ENCODE results near the gene FOXS1.
A peak's percentile ranks its signal among the peaks of the same experiment; 100 is the strongest.
"Not testable (repeated sequence)": the region's sequence is repeated elsewhere in the genome, so short reads cannot be mapped to it uniquely, and the experiment has no call there.

Gene FOXS1

DNA sequence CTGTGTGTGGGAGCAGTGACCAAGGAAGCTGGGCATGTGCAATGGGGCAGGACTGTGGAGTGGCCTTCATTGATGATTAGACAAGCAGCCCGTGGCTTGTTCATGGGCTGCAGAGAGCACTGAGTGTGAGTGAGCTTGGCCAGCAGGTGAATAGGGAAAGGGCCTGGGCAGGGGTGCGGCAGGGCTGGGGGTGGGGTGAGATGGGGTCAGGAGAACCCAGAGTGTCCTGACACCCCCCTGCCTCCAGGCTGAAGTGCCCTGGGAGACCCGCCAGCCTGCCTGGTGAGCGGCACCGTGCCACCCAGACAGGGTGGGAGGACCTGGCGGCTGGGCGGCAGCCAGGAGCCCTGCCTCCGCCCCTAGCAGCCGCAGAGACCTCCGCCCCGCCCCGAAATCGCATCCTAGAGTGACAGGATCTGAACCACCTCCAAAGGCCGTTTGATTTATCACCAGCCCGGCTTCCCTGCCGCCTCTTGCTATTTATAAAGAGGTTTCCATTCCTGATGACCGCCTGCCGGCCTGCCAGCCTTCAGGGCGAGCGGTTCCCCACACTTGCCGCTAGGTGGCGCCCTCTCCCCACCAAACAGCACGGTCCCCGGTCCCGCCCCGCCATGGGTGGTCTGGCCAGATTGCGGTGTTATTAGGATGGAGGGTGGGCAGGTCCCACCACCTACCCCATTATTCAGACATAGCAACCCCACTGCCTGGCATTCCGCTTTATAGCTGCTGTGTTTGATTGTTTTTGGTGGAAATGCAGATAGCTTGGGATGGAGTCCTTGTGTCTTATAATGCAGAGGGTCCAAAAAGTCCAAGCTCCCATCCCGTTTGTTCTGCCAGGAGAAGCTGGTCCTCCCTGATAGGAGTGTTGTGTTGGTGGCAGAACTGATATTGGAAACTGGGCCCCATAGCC is 22.7 kb downstream of the FOXS1 start:
- DNase-seq (ENCODE audit: low read depth) = peak; percentile 35

DNA sequence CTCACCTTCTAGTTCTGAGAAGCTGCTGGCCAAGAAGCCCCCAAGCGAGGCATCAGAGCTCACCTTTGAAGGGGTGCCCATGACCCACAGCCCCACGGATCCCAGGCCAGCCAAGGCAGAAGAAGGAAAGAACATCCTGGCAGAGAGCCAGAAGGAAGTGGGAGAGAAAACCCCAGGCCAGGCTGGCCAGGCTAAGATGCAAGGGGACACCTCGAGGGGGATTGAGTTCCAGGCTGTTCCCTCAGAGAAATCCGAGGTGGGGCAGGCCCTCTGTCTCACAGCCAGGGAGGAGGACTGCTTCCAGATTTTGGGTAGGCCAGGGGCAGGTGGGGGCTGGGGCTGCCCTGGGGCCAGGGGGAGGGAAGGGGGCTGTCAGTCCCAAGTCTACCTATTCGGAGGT is 24.0 kb downstream of the FOXS1 start:
- DNase-seq (ENCODE audit: low read depth) = no peak

GRCh38 chr20:31820228-31820627 is 25.2 kb downstream of the FOXS1 start:
- DNase-seq (ENCODE audit: low read depth) = no peak

DNA sequence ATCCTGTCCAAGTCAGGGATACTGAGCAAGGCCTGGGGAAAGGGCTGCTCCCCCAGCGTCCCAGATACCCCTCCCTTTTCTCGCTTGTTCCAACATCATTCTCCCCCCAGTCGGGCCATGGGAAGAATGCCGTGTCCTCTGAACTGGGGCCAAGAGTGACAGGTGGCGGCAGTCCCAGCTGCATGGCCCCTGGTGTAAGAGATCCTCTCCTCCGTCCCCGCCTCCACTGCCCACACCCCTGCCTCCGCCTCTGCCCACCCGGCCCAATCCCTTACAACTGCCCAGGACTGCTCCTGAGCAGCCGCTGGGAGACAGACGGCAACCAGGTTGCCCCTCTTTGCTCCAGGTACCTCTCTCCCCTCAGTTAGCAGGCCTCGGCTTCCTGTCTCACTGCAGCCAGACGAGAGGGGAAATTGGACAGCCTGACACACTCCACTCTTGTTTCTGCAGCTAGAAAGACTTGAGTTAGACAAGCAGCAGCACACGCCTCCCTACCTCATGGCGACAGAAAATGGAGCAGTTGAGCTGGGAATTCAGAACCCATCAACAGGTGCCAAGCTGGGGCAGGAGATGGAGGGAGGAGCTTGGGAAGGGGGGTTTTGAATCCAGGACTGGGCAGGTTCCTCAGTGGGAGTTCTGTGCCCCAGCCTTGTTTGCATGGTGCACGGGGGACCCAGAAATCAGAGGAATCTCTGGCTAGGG is 26.2 kb downstream of the FOXS1 start, which contains the start of gene MYLK2:
MYLK2 (plus strand) TSS at position 274 of the 702 bp plus-strand sequence; CDS start at position 499, 225 bp downstream.
- no peak for DNase-seq (ENCODE audit: low read depth)

DNA sequence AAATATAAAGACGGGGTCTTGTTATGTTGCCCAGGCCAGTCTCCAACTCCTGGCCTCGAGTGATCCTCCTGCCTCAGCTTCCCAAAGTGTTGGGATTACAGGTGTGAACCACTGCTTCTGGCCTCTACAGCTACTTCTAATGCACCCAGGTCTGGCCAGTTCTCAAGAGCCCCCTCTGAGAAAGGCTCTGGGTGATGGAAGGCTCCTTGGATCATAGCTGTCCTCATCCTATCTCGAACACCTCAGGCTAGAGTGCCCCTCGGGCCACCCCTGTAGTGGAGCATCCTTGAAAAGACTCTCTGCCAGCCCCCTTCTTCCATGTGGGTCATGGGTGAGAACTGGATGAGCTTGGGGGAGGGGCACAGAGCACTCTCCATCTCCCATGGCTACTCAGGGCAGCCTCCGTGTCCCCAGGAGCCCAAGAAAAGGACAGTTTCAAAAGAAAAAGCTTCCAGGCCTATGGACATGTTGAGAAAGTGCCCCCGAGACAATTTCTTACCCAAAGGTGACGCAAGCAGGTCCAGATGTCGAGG is 27.0 kb downstream of the FOXS1 start:
- no peak for DNase-seq (ENCODE audit: low read depth)

- DNase-seq (ENCODE audit: low read depth) = no peak
Measured at GRCh38 chr20:31817461-31817860, 27.9 kb downstream of the FOXS1 start.

- no peak for DNase-seq (ENCODE audit: low read depth)
Measured at GRCh38 chr20:31816221-31816620, 29.2 kb downstream of the FOXS1 start.

DNA sequence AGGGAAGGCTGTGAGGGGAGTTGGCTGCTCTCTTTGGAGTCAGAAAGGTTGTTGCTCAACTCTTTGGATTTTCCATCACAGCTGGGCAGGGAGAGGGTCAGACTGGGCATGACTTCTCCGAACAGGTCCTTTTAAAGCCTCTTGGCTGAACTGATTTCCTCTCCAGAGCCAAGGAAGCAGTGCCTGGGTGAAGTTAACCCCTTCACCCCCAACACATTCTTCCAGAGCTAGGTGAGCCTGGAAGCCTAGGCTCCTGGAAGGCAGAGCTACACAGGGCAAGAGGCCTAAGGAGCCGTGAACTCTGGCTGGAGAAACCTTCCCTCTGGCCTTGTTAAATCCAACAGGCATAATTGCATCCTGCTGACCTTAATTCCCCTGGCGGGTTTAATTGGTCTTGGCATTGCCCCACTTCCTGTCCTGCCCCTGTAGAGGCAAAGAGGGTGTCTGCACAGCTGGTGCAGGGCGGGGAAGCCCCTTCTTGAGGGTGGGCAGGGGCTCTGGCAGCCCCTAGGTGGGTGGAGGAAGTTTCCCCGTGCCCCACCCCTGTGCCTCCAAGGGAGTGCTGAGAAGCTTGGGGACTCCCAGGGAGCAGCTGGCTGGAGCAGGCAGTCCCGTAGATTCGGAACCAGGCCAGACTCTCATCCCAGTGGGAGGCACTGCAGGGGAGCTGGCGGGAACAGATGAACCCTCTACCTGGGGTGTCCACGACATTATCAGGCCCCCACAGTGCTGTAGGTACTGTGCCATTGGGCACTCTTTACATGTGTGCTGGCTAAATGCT is 29.8 kb downstream of the FOXS1 start:
- no peak for DNase-seq (ENCODE audit: low read depth)

- not testable (repeated sequence) for DNase-seq (ENCODE audit: low read depth)
Measured at GRCh38 chr20:31814142-31814541, 31.3 kb downstream of the FOXS1 start.

DNA sequence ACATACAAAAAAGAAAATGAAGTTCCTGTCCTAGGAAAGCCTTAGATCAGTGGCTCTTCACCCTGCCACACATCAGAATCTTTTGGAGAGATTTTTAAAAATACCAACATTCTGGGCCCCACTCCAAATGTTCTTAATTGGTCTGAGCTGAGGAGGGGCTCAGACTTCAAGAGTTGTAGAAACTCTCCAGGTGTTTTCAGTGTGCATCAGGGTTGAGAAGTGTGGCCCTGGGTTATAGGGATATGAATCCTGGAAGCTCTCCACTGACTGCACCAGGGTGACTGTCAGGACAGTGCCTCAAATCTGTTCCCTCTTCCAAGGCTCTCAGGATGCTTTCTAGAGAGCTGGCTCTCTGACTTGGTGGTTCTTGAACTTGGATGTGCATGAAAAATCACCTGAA is 31.8 kb downstream of the FOXS1 start:
- no peak for DNase-seq (ENCODE audit: low read depth)

- peak; percentile 70 for DNase-seq (ENCODE audit: low read depth)
Measured at GRCh38 chr20:31811796-31812728, 33.3 kb downstream of the FOXS1 start.

DNA sequence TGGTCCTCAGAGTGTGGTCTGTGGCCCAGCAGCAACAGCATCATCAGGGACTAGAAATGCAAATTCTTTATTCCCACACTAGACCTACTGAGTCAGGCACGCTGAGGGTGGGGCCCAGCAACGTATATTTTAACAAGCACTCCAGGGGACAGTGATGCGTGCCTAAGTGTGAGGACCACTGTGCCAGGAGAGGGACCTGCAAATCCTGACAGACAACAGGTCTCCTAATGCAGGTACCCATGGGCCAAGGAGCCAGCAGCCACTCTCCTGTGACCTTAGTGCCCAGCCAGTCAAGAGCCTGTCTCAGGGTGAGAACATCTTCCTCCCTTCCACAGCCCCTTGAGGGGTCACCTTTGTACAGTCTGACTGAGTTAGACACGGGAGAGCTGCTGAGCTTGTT is 34.2 kb downstream of the FOXS1 start:
- DNase-seq (ENCODE audit: low read depth) = no peak

- no peak for DNase-seq (ENCODE audit: low read depth)
Measured at GRCh38 chr20:31809661-31810060, 35.7 kb downstream of the FOXS1 start.

DNA sequence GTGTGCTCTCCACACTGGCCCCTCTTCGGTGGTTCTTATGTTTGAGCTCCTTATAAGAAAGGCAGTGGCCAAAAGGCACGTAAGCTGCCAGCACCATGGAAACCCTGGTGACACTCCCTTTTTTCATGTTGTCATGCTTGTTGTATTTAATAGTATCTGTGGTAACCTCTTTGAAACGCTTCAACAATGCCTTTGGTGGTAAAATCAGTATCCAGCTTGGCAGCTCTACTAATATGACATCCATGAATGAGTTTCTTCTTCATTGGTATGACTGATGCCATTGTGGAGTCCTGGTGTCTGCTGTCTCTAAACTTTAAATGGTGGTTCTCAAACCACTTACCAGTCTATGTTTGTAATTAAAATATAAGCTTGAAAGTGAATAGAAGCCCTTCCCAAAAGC is 36.9 kb downstream of the FOXS1 start:
- DNase-seq (ENCODE audit: low read depth) = no peak

- no peak for DNase-seq (ENCODE audit: low read depth)
Measured at GRCh38 chr20:31806564-31807355, 38.6 kb downstream of the FOXS1 start.

- DNase-seq (ENCODE audit: low read depth) = no peak
Measured at GRCh38 chr20:31803552-31804291, 41.7 kb downstream of the FOXS1 start.

GRCh38 chr20:31801508-31801907 is 43.9 kb downstream of the FOXS1 start:
- no peak for DNase-seq (ENCODE audit: low read depth)

GRCh38 chr20:31797364-31797763 is 48.0 kb downstream of the FOXS1 start:
- no peak for DNase-seq (ENCODE audit: low read depth)
